Neural cell (in vitro differentiated cells): ENCODE data around the gene NAP1L1. TPM values are rescaled to one million over a fixed set of nuclear protein-coding genes. Genes with fewer than 3 reads are reported as not detected.

Experiments
- H2AFZ ChIP-seq: fragments of 200-600, 300-800 bp; sonication (generic), shearing (Covaris generic); 2 replicates; pipeline ENCODE4 v1.6.0; 2014; ENCODE audit warnings: low read depth, mild to moderate bottlenecking, antibody characterized with exemption, low read length, moderate library complexity
- H3F3A ChIP-seq: fragments of 200-600 bp; shearing (Covaris generic); 2 replicates; pipeline ENCODE4 v1.6.1; 2016; ENCODE audit warnings: mild to moderate bottlenecking, moderate library complexity, mixed read lengths, antibody characterized with exemption, low read length; ENCODE audit not compliant: insufficient read depth, poor library complexity, severe bottlenecking
- H3K27ac ChIP-seq: fragments of 200-600, 300-800 bp; sonication (generic), shearing (Covaris generic); 2 replicates; pipeline ENCODE4 v1.5.1; 2014; ENCODE audit warnings: mild to moderate bottlenecking, low read length, moderate library complexity
- H3K27me3 ChIP-seq: fragments of 300-800, 200-600 bp; sonication (generic), shearing (Covaris generic); 2 replicates; pipeline ENCODE4 v1.6.0; 2014; ENCODE audit warnings: mild to moderate bottlenecking, low read depth, low read length, moderate library complexity; ENCODE audit not compliant: insufficient read depth
- H3K36me3 ChIP-seq: fragments of 300-800, 200-600 bp; sonication (generic), shearing (Covaris generic); 2 replicates; pipeline ENCODE4 v1.5.1; 2014; ENCODE audit warnings: mild to moderate bottlenecking, antibody characterized with exemption, low read length, moderate library complexity; ENCODE audit not compliant: insufficient read depth
- H3K4me2 ChIP-seq: fragments of 300-800, 200-600 bp; sonication (generic), shearing (Covaris generic); 2 replicates; pipeline ENCODE4 v1.6.0; 2014; ENCODE audit warnings: mild to moderate bottlenecking, low read length
- H3K4me3 ChIP-seq: fragments of 300-800, 200-600 bp; sonication (generic), shearing (Covaris generic); 2 replicates; pipeline ENCODE4 v1.5.1; 2014; ENCODE audit warnings: mild to moderate bottlenecking, low read length, moderate library complexity
- H3K79me2 ChIP-seq: fragments of 200-600 bp; shearing (Covaris generic); replicated peaks from 2 replicates; pipeline ENCODE4 v1.6.0; 2014; ENCODE audit warnings: mild to moderate bottlenecking, low read length, moderate library complexity; ENCODE audit not compliant: insufficient read depth
- H3K9ac ChIP-seq: fragments of 300-800, 200-600 bp; sonication (generic), shearing (Covaris generic); 2 replicates; pipeline ENCODE4 v1.6.1; 2016; ENCODE audit warnings: mild to moderate bottlenecking, low read length, mixed read lengths
- H3K9me2 ChIP-seq: fragments of 200-600 bp; shearing (Covaris generic); 2 replicates; pipeline ENCODE4 v1.6.1; 2016; ENCODE audit warnings: mild to moderate bottlenecking, low read length, mixed read lengths; ENCODE audit not compliant: insufficient read depth
- H3K9me3 ChIP-seq: fragments of 200-600, 300-800 bp; sonication (generic), shearing (Covaris generic); 2 replicates; pipeline ENCODE4 v1.6.1; 2016; ENCODE audit warnings: mild to moderate bottlenecking, mixed run types, low read length, moderate library complexity, mixed read lengths
- H4K20me1 ChIP-seq: fragments of 200-600 bp; shearing (Covaris generic); 2 replicates; pipeline ENCODE4 v1.6.1; 2016; ENCODE audit warnings: mild to moderate bottlenecking, mixed run types; ENCODE audit not compliant: insufficient read depth
- CTCF ChIP-seq: fragments of 450-650 bp; IDR thresholded peaks from 2 replicates; pipeline ENCODE4 v1.5.1; 2014; ENCODE audit warnings: antibody characterized with exemption, mild to moderate bottlenecking, moderate library complexity; ENCODE audit not compliant: poor library complexity, severe bottlenecking
- EP300 ChIP-seq: fragments of 450-650 bp; conservative IDR thresholded peaks from 2 replicates; pipeline ENCODE4 v1.6.1; 2014; ENCODE audit warnings: antibody characterized with exemption, mild to moderate bottlenecking, moderate library complexity; ENCODE audit not compliant: poor library complexity, severe bottlenecking
- EZH2 ChIP-seq: fragments of 200-600, 300-800 bp; shearing (Covaris generic), sonication (generic); IDR thresholded peaks from 2 replicates; pipeline ENCODE4 v1.6.1; 2014; ENCODE audit warnings: antibody characterized with exemption, low read length, borderline replicate concordance, mild to moderate bottlenecking; ENCODE audit not compliant: insufficient read depth, poor library complexity, severe bottlenecking
- MXI1 ChIP-seq: fragments of 450-650 bp; conservative IDR thresholded peaks from 2 replicates; pipeline ENCODE4 v1.6.1; 2014; ENCODE audit warnings: antibody characterized with exemption, mild to moderate bottlenecking; ENCODE audit not compliant: poor library complexity, severe bottlenecking
- POLR2AphosphoS5 ChIP-seq: IDR thresholded peaks from 2 replicates; pipeline ENCODE4 v1.6.1; 2012
- RAD21 ChIP-seq: fragments of 450-650 bp; conservative IDR thresholded peaks from 2 replicates; pipeline ENCODE4 v1.6.1; 2014; ENCODE audit warnings: antibody characterized with exemption, mild to moderate bottlenecking, moderate library complexity
- REST ChIP-seq: IDR thresholded peaks from 2 replicates; pipeline ENCODE4 v1.6.1; 2012; ENCODE audit warnings: borderline replicate concordance
- SMC3 ChIP-seq: fragments of 450-650 bp; conservative IDR thresholded peaks from 2 replicates; pipeline ENCODE4 v1.6.1; 2014; ENCODE audit warnings: antibody characterized with exemption, mild to moderate bottlenecking, moderate library complexity; ENCODE audit not compliant: poor library complexity
- TAF1 ChIP-seq: IDR thresholded peaks from 2 replicates; pipeline ENCODE4 v1.6.1; 2012; ENCODE audit warnings: low read depth
- polyA plus RNA-seq: library from polyadenylated mRNA; depleted of rRNA; stranded (reverse); fragments of >200 nt; gene quantifications from 2 replicates; pipeline ENCODE4 v1.2.3, GENCODE V29; 2014

Gene NAP1L1
- polyA plus RNA-seq, 1 donor from 2014 or later = 359 TPM

GRCh38 chr12:76072568-76072967 is 11.9 kb downstream of the NAP1L1 start:
- TF ChIP-seq SMC3 (no peak), EP300 (no peak), TAF1 (no peak), RAD21 (no peak), EZH2 (no peak), CTCF (no peak), POLR2AphosphoS5 (no peak), MXI1 (no peak), REST (no peak)
- H4K20me1 ChIP-seq = no peaks in the 10 kb centered on the region
- no peak overlapping the region for H3K4me3 ChIP-seq
- H3K9me3 ChIP-seq = no peaks in the 10 kb centered on the region
- no peak overlapping the region for H3K4me2 ChIP-seq
- no peak overlapping the region for H3K9ac ChIP-seq
- no peaks in the 10 kb centered on the region for H3K9me2 ChIP-seq
- H3K27me3 ChIP-seq = no peaks in the 10 kb centered on the region
- no peak overlapping the region for H2AFZ ChIP-seq
- no peaks in the 10 kb centered on the region for H3F3A ChIP-seq
- peaks cover 98% of the 10 kb centered on the region for H3K79me2 ChIP-seq
- H3K27ac ChIP-seq = no peak overlapping the region
- H3K36me3 ChIP-seq = peaks cover 5% of the 10 kb centered on the region

GRCh38 chr12:76069339-76069738 is 15.1 kb downstream of the NAP1L1 start:
- no peaks in the 10 kb centered on the region for H3K9me3 ChIP-seq
- H3K9ac ChIP-seq = no peak overlapping the region
- peaks cover 5% of the 10 kb centered on the region for H3K36me3 ChIP-seq
- no peaks in the 10 kb centered on the region for H3F3A ChIP-seq
- no peak overlapping the region for H2AFZ ChIP-seq
- H3K27ac ChIP-seq = no peak overlapping the region
- H3K27me3 ChIP-seq = no peaks in the 10 kb centered on the region
- no peaks in the 10 kb centered on the region for H3K9me2 ChIP-seq
- peaks cover 95% of the 10 kb centered on the region for H3K79me2 ChIP-seq
- H4K20me1 ChIP-seq = no peaks in the 10 kb centered on the region
- TF ChIP-seq EZH2 (no peak), CTCF (no peak), REST (no peak), MXI1 (no peak), TAF1 (no peak), POLR2AphosphoS5 (no peak)
- H3K4me2 ChIP-seq = no peak overlapping the region
- no peak overlapping the region for H3K4me3 ChIP-seq
